ENCODE results near the gene MS4A8. TPM values are rescaled to one million over a fixed set of nuclear protein-coding genes. Genes with fewer than 3 reads are reported as not detected.
A peak's percentile ranks its signal among the peaks of the same experiment; 100 is the strongest.

The MS4A8 gene
- total RNA-seq, 6 donors from 2014 or later = 3.7 to 82.9 (median 15.5) TPM; not detected in 1

- no peak for ATAC-seq (ENCODE audit: low FRiP score in 2 of 2)
- H3K27me3 ChIP-seq = no peaks in the 10 kb centered on the region
- no peak for TF ChIP-seq POLR2AphosphoS5 (IDR thresholded peaks at IDR 0.05)
- no peak for TF ChIP-seq POLR2A (IDR thresholded peaks at IDR 0.05)
- H3K4me3 ChIP-seq = no peak overlapping the region
- peak in 1 of 2 donors; percentile 3 for DNase-seq
- H3K36me3 ChIP-seq = no peaks in the 10 kb centered on the region
- H3K9me3 ChIP-seq = no peaks in the 10 kb centered on the region
- H3K27ac ChIP-seq = no peak overlapping the region
- WGBS, 2 donors = 82 to 83% methylated on average over 5 of the region's 5 CpGs
- peaks cover 0 to 13% (median 5%) of the 10 kb centered on the region in 4 donors for H3K4me1 ChIP-seq
Measured at GRCh38 chr11:60765355-60765754, 65.9 kb downstream of the MS4A8 start.

Other genes with a start within 250 kb of the MS4A8 start
- 1 to 10 TPM in 4 of 6 donors, under 1 TPM in 1, not detected in 1; 0.15 to 2.5 (median 1.5) TPM for gene MS4A1, start 243.8 kb upstream of the MS4A8 start, total RNA-seq
- not detected for gene MS4A12, start 206.8 kb upstream of the MS4A8 start, total RNA-seq
- gene MS4A13, start 184.2 kb upstream of the MS4A8 start, total RNA-seq = not detected
- gene MS4A18, start 25.1 kb downstream of the MS4A8 start, total RNA-seq = not detected
- 100 to 1,000 TPM in 5 of 6 donors, 10 to 100 TPM in 1; 65.5 to 227 (median 120) TPM for gene MS4A15, start 57.3 kb downstream of the MS4A8 start, total RNA-seq
- gene MS4A10, start 85.7 kb downstream of the MS4A8 start, total RNA-seq = not detected
- 10 to 100 TPM in 5 of 6 donors, 1 to 10 TPM in 1; 9.0 to 25.1 (median 17.9) TPM for gene CCDC86, start 142.5 kb downstream of the MS4A8 start, total RNA-seq
- 1 to 10 TPM in 3 of 6 donors, under 1 TPM in 1, not detected in 2; 0.49 to 1.5 (median 1.1) TPM for gene PTGDR2, start 156.3 kb downstream of the MS4A8 start, total RNA-seq
- gene ZP1, start 167.9 kb downstream of the MS4A8 start, total RNA-seq = not detected
- 10 to 100 TPM; 10.5 to 72.8 (median 55.1) TPM for gene PRPF19, start 207.0 kb downstream of the MS4A8 start, total RNA-seq
- 100 to 1,000 TPM in 5 of 6 donors, 10 to 100 TPM in 1; 27.2 to 153 (median 129) TPM for gene TMEM109, start 214.5 kb downstream of the MS4A8 start, total RNA-seq
- 10 to 100 TPM in 2 of 6 donors, 1 to 10 TPM in 4; 3.6 to 18.2 (median 9.4) TPM for gene TMEM132A, start 224.8 kb downstream of the MS4A8 start, total RNA-seq